ENCODE results near the gene PCNX2.

DNA sequence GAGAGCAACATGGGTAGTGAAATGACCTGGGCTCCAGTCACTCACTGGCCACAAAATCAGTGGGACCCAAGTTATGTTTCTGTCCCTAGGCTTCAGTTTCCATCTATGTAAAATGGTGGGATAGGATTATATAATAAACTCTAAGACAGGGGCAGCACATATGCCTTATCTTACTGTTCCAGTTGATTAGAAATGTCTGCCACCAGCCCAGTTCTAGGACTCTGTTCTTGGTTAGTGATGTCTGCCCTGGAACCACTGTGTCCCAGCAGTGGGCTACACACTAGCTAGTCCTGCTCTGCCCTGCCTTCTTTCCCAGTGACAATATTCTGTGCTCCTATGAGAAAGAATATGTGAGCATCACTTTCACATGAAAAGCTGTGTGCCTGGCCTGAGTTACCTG is 138.3 kb downstream of the PCNX2 start:
- TF ChIP-seq, protein P1, sequence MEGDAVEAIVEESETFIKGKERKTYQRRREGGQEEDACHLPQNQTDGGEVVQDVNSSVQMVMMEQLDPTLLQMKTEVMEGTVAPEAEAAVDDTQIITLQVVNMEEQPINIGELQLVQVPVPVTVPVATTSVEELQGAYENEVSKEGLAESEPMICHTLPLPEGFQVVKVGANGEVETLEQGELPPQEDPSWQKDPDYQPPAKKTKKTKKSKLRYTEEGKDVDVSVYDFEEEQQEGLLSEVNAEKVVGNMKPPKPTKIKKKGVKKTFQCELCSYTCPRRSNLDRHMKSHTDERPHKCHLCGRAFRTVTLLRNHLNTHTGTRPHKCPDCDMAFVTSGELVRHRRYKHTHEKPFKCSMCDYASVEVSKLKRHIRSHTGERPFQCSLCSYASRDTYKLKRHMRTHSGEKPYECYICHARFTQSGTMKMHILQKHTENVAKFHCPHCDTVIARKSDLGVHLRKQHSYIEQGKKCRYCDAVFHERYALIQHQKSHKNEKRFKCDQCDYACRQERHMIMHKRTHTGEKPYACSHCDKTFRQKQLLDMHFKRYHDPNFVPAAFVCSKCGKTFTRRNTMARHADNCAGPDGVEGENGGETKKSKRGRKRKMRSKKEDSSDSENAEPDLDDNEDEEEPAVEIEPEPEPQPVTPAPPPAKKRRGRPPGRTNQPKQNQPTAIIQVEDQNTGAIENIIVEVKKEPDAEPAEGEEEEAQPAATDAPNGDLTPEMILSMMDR (IDR thresholded peaks at IDR 0.05), result no peak
- TF ChIP-seq CREB1 (CRISPR knock-in tag; IDR thresholded peaks at IDR 0.05), result no peak
- TF ChIP-seq FOXK1 (CRISPR knock-in tag; IDR thresholded peaks at IDR 0.05), result no peak
- TF ChIP-seq, protein P2, sequence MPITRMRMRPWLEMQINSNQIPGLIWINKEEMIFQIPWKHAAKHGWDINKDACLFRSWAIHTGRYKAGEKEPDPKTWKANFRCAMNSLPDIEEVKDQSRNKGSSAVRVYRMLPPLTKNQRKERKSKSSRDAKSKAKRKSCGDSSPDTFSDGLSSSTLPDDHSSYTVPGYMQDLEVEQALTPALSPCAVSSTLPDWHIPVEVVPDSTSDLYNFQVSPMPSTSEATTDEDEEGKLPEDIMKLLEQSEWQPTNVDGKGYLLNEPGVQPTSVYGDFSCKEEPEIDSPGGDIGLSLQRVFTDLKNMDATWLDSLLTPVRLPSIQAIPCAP (CRISPR knock-in tag; IDR thresholded peaks at IDR 0.05), result no peak
- TF ChIP-seq, protein P3, sequence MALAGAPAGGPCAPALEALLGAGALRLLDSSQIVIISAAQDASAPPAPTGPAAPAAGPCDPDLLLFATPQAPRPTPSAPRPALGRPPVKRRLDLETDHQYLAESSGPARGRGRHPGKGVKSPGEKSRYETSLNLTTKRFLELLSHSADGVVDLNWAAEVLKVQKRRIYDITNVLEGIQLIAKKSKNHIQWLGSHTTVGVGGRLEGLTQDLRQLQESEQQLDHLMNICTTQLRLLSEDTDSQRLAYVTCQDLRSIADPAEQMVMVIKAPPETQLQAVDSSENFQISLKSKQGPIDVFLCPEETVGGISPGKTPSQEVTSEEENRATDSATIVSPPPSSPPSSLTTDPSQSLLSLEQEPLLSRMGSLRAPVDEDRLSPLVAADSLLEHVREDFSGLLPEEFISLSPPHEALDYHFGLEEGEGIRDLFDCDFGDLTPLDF (CRISPR knock-in tag; IDR thresholded peaks at IDR 0.05), result no peak
- TF ChIP-seq, protein P4, sequence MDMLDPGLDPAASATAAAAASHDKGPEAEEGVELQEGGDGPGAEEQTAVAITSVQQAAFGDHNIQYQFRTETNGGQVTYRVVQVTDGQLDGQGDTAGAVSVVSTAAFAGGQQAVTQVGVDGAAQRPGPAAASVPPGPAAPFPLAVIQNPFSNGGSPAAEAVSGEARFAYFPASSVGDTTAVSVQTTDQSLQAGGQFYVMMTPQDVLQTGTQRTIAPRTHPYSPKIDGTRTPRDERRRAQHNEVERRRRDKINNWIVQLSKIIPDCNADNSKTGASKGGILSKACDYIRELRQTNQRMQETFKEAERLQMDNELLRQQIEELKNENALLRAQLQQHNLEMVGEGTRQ (CRISPR knock-in tag; IDR thresholded peaks at IDR 0.05), result no peak
- TF ChIP-seq, protein P5, sequence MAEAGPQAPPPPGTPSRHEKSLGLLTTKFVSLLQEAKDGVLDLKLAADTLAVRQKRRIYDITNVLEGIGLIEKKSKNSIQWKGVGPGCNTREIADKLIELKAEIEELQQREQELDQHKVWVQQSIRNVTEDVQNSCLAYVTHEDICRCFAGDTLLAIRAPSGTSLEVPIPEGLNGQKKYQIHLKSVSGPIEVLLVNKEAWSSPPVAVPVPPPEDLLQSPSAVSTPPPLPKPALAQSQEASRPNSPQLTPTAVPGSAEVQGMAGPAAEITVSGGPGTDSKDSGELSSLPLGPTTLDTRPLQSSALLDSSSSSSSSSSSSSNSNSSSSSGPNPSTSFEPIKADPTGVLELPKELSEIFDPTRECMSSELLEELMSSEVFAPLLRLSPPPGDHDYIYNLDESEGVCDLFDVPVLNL (CRISPR knock-in tag; IDR thresholded peaks at IDR 0.05; ENCODE audit: borderline replicate concordance, low read depth), result no peak
- TF ChIP-seq ZNF263 (CRISPR knock-in tag; IDR thresholded peaks at IDR 0.05; ENCODE audit: low read depth), result no peak
- TF ChIP-seq, protein P6, sequence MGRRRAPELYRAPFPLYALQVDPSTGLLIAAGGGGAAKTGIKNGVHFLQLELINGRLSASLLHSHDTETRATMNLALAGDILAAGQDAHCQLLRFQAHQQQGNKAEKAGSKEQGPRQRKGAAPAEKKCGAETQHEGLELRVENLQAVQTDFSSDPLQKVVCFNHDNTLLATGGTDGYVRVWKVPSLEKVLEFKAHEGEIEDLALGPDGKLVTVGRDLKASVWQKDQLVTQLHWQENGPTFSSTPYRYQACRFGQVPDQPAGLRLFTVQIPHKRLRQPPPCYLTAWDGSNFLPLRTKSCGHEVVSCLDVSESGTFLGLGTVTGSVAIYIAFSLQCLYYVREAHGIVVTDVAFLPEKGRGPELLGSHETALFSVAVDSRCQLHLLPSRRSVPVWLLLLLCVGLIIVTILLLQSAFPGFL (CRISPR knock-in tag; IDR thresholded peaks at IDR 0.05; ENCODE audit: borderline replicate concordance), result no peak
- no peak for TF ChIP-seq RELA (CRISPR knock-in tag; IDR thresholded peaks at IDR 0.05; ENCODE audit: borderline replicate concordance)
- no peak for TF ChIP-seq MYBL2 (CRISPR knock-in tag; IDR thresholded peaks at IDR 0.05)

Measured in WTC11 (cell line).